Esophagus (tissue), 2 donors: ENCODE results near the gene TMEM256. TPM values are rescaled to one million over a fixed set of nuclear protein-coding genes. Genes with fewer than 3 reads are reported as not detected.
A peak's percentile ranks its signal among the peaks of the same experiment; 100 is the strongest.

ENCODE experiments used
- H3K27ac ChIP-seq, 2 donors: one replicate each; pipeline ENCODE4 v1.5.1; 2013; ENCODE audit warnings: low read depth in 2 of 2, mild to moderate bottlenecking in 2 of 2, inconsistent platforms in 1 of 2, low read length in 1 of 2, moderate library complexity in 1 of 2
- H3K27me3 ChIP-seq, 2 donors: one replicate each; pipeline ENCODE4 v1.6.1; 2013; ENCODE audit warnings: low read length in 2 of 2, control low read depth in 1 of 2, mild to moderate bottlenecking in 1 of 2; ENCODE audit not compliant: insufficient read depth in 2 of 2, control insufficient read depth in 1 of 2
- H3K36me3 ChIP-seq, 2 donors: one replicate each; pipeline ENCODE4 v1.6.1; 2013; ENCODE audit warnings: low read length in 1 of 2; ENCODE audit not compliant: control insufficient read depth in 2 of 2, insufficient read depth in 2 of 2
- H3K4me1 ChIP-seq, 2 donors: one replicate each; pipeline ENCODE4 v1.6.1; 2013; ENCODE audit warnings: low read length in 1 of 2; ENCODE audit not compliant: control insufficient read depth in 2 of 2, insufficient read depth in 2 of 2
- H3K4me3 ChIP-seq, 2 donors: one replicate each; pipeline ENCODE4 v1.5.1; 2013; ENCODE audit warnings: low read length in 2 of 2, mild to moderate bottlenecking in 2 of 2, low read depth in 1 of 2, moderate library complexity in 1 of 2
- H3K9me3 ChIP-seq, 2 donors: one replicate each; pipeline ENCODE4 v1.6.1; 2013; ENCODE audit warnings: mild to moderate bottlenecking in 2 of 2, low read depth in 1 of 2, low read length in 1 of 2, moderate library complexity in 1 of 2; ENCODE audit not compliant: control insufficient read depth in 2 of 2, insufficient read depth in 1 of 2
- WGBS, 2 donors: extraction: QIAGEN DNeasy Blood & Tissue Kit; methylation state at CpG; one replicate each; pipeline ENCODE4 v1.1.7; 2013; 5-methylcytosine and 5-hydroxymethylcytosine counted together
- polyA plus RNA-seq, 2 donors: library from polyadenylated mRNA; stranded (reverse); fragments of 200-250 nt; gene quantifications; one replicate each; pipeline ENCODE4 v1.2.3, GENCODE V29; 2013
- donor health status: healthy with polysubstance abuse.
- donor health status: Bipolar disorder and iron deficiency.

TMEM256 gene
- polyA plus RNA-seq, 2 donors, result 105 to 158 TPM

GRCh38 chr17:7440113-7440833 lies 36.4 kb upstream of the TMEM256 start:
- H3K27me3 ChIP-seq, result peaks cover 0 to 2% of the 10 kb centered on the region in 2 donors
- no peaks in the 10 kb centered on the region for H3K9me3 ChIP-seq
- WGBS, 2 donors, result 1 to 4% methylated on average over 36 to 46 of the region's 46 CpGs
- H3K4me1 ChIP-seq, result peaks cover 3 to 33% of the 10 kb centered on the region in 2 donors
- no peak overlapping the region for H3K27ac ChIP-seq
- H3K4me3 ChIP-seq, result peak overlapping the region; percentile 34 to 45
- no peaks in the 10 kb centered on the region for H3K36me3 ChIP-seq

DNA sequence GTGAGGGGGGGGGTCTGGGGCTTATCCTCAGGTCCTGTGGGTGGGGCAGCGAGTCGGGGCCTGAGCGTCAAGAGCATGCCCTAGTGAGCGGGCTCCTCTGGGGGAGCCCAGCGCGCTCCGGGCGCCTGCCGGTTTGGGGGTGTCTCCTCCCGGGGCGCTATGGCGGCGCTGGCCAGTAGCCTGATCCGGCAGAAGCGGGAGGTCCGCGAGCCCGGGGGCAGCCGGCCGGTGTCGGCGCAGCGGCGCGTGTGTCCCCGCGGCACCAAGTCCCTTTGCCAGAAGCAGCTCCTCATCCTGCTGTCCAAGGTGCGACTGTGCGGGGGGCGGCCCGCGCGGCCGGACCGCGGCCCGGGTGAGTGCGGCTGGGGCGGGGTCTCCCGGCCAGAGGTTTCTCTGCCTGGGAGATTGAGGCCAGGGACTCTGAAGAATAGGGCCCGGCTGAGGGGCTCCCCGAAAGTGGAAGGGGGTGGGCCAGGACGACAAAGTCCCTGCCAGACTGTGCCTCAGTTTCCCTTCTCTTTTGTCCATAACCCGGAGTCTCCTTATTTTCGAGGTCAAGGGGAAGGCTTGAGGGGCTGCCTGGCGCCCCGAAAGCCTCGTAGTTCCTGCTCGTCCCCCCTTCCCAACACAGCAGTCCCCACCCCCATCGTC lies 35.7 kb upstream of the TMEM256 start, which contains the start of gene FGF11:
Gene FGF11, plus strand, starts transcription at position 51 of the 651 bp plus-strand sequence. Its CDS starts 109 bp downstream, at position 160.
- peaks cover 0 to 28% of the 10 kb centered on the region in 2 donors for H3K4me1 ChIP-seq
- H3K36me3 ChIP-seq, result no peaks in the 10 kb centered on the region
- peak within 1 kb of the TSS; percentile 62 to 65 for H3K27ac ChIP-seq
- no peaks in the 10 kb centered on the region for H3K27me3 ChIP-seq
- 3% methylated on average over 22 to 50 of the region's 50 CpGs for WGBS, 2 donors
- no peaks in the 10 kb centered on the region for H3K9me3 ChIP-seq
- peak within 1 kb of the TSS; percentile 55 to 60 for H3K4me3 ChIP-seq

GRCh38 chr17:7438656-7439460 lies 35.0 kb upstream of the TMEM256 start:
- Histone ChIP-seq H3K27me3 (no peaks in the 10 kb centered on the region), H3K9me3 (no peaks in the 10 kb centered on the region), H3K36me3 (no peaks in the 10 kb centered on the region), H3K4me3 (peak overlapping the region; percentile 55 to 60), H3K27ac (peak overlapping the region; percentile 62 to 65), H3K4me1 (peaks cover 0 to 23% of the 10 kb centered on the region in 2 donors)
- WGBS, 2 donors, result 45 to 49% methylated on average over 11 of the region's 11 CpGs

DNA sequence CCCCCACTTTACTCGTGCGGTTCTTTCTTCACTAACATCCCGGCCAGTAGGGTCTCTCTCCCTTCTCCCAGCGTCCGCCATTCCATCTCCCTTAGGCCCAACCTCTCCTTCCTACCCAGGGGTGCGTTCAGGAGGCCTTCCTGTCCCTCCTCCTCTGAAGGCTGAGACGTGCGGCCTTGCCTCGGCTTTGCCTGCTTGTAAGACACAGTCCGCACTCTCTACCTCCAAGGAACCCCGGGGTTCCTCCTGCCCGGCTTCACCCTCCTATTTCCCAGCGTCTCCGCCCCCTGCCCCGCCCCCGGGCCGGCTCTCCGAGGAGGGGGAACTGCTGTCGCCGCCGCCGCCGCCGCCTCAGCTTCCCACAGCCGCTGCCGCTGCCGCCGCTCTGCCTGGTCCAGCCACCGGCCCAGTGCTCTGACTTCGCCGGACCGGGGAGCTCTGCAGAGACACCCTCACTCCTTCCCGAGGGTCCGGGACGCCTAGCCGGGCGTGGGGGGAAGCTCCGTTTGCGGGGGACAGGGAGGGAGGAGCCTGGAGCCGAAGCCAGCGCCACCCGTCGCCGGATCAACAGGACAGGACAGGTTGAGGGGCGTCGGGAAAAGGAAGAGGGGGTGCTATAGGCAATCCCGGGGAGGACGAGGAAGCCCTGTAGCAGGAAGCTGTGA lies 34.2 kb upstream of the TMEM256 start:
- no peaks in the 10 kb centered on the region for H3K27me3 ChIP-seq
- peaks cover 0 to 23% of the 10 kb centered on the region in 2 donors for H3K4me1 ChIP-seq
- H3K27ac ChIP-seq, result peak overlapping the region; percentile 62 to 65
- H3K36me3 ChIP-seq, result no peaks in the 10 kb centered on the region
- H3K9me3 ChIP-seq, result no peaks in the 10 kb centered on the region
- WGBS, 2 donors, result 12 to 19% methylated on average over 46 to 48 of the region's 48 CpGs
- peak overlapping the region; percentile 55 to 60 for H3K4me3 ChIP-seq

- Histone ChIP-seq H3K4me3 (peak overlapping the region; percentile 55 to 63), H3K36me3 (no peaks in the 10 kb centered on the region), H3K9me3 (no peaks in the 10 kb centered on the region), H3K4me1 (peaks cover 0 to 23% of the 10 kb centered on the region in 2 donors), H3K27me3 (no peaks in the 10 kb centered on the region), H3K27ac (peak overlapping the region; percentile 72 to 93)
- 27 to 29% methylated on average over 28 to 31 of the region's 31 CpGs for WGBS, 2 donors
Measured at GRCh38 chr17:7437369-7437863, 33.5 kb upstream of the TMEM256 start.

- peak overlapping the region; percentile 63 to 69 for H3K4me3 ChIP-seq
- no peaks in the 10 kb centered on the region for H3K9me3 ChIP-seq
- WGBS, 2 donors, result 5% methylated on average over 92 of the region's 92 CpGs
- H3K36me3 ChIP-seq, result no peaks in the 10 kb centered on the region
- no peaks in the 10 kb centered on the region for H3K27me3 ChIP-seq
- H3K4me1 ChIP-seq, result peaks cover 0 to 23% of the 10 kb centered on the region in 2 donors
- peak overlapping the region; percentile 93 to 94 for H3K27ac ChIP-seq
Measured at GRCh38 chr17:7436556-7437368, 32.9 kb upstream of the TMEM256 start.

DNA sequence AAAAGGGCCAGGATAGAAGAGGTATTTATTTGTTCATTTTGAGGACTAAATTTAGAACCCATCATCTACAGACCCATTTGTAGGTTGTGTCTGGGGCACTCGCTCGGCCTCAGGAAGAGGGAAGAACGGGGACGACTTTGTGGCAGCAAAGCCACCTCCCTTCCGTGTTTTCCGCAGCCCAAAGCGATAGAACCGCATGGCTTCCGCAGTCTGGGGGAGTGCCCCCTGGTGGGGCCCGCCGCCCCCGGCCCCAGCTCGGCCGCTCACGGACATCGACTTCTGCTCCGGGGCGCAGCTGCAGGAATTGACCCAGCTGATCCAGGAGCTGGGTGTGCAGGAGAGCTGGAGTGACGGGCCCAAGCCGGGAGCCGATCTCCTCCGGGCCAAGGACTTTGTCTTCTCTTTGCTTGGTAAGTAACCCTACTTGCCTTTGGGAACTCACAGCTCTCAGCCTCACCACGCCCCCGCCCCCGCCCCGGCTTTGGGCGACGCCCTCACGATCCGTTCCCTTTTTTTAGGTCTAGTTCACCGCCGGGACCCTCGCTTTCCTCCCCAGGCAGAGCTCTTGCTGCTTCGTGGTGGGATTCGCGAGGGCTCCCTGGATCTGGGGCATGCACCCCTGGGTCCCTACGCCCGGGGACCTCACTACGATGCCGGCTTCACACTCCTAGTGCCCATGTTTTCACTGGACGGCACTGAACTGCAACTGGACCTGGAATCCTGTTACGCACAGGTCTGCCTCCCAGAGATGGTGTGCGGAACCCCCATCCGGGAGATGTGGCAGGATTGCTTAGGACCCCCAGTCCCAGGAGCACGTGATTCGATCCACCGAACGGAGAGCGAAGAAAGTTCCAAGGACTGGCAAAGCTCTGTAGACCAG lies 32.0 kb upstream of the TMEM256 start:
- 5 to 6% methylated on average over 49 of the region's 49 CpGs for WGBS, 2 donors
- H3K4me1 ChIP-seq, result peaks cover 0 to 23% of the 10 kb centered on the region in 2 donors

DNA sequence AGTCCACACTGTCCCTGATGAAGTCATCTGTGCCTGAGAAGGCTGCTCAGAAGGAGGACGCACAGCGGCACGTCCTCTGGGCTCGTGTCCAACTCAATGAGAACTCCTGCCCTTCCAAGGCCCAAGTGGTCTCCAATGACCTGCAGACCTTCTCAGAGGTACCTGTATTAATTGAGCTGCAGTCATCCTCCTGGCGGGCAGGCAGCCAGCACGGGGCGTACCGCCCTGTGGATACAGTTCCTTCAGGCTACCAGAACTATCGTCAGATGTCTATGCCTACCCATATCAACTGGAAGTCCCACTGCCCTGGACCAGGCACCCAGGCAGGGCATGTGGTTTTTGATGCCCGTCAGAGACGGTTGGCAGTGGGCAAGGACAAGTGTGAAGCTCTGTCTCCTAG lies 28.4 kb upstream of the TMEM256 start:
- Histone ChIP-seq H3K27ac (no peak overlapping the region), H3K36me3 (no peaks in the 10 kb centered on the region), H3K4me1 (peaks cover 0 to 4% of the 10 kb centered on the region in 2 donors), H3K9me3 (no peaks in the 10 kb centered on the region), H3K27me3 (no peaks in the 10 kb centered on the region), H3K4me3 (no peak overlapping the region)
- 93 to 94% methylated on average over 11 of the region's 11 CpGs for WGBS, 2 donors

More for the DNA sequence above, 32.0 kb upstream of the TMEM256 start:
- H3K27ac ChIP-seq, result peak overlapping the region; percentile 93 to 94
- no peaks in the 10 kb centered on the region for H3K27me3 ChIP-seq
- H3K4me3 ChIP-seq, result peak overlapping the region; percentile 63 to 69
- no peaks in the 10 kb centered on the region for H3K9me3 ChIP-seq
- H3K36me3 ChIP-seq, result no peaks in the 10 kb centered on the region
